ENCODE results near the gene GTPBP6.
A peak's percentile ranks its signal among the peaks of the same experiment; 100 is the strongest.
"Not testable (repeated sequence)": the region's sequence is repeated elsewhere in the genome, so short reads cannot be mapped to it uniquely, and the experiment has no call there.

GTPBP6 gene

DNA sequence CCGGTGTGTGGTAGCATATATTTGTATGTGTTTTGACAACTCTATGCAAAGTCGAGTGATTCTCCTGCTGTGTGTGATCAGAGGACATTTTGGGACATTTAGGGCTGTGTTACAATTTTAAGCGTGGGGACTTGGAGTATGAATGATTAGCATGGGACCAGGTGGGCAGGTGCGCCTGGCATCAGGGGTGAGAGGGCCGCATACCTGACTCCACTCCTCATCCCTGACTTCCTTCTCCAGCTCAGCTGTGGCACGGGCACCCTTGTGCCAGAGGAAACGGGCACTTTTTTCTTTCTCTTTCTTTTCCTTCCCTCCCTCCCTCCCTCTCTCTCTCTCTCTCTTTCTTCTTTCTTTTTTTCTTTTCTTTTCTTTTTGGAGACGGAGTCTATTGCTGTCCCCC is 53.1 kb downstream of the GTPBP6 start:
- DNase-seq (ENCODE audit: low read depth): no peak

GRCh38 chrX:264634-265455 is 53.8 kb downstream of the GTPBP6 start:
- DNase-seq (ENCODE audit: low read depth): peak; percentile 59

DNA sequence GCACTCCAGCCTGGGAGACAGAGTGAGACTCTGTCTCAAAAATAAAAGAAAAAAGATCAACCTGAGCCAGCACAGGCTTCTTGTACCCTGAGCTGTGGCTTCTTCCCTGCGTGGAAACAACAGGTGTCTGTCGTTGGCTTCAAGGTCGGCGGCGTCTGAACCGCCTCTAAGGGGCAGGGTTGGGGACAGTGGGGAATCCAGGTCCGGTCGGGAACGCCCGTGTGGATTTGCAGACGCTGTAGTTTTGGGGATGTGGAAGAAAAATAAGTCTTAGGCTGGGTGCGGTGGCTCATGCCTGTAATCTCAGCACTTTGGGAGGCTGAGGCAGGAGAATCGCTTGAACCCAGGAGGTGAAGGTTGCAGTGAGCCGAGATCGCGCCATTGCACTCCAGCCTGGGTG is 54.6 kb downstream of the GTPBP6 start:
- DNase-seq (ENCODE audit: low read depth): not testable (repeated sequence)

DNA sequence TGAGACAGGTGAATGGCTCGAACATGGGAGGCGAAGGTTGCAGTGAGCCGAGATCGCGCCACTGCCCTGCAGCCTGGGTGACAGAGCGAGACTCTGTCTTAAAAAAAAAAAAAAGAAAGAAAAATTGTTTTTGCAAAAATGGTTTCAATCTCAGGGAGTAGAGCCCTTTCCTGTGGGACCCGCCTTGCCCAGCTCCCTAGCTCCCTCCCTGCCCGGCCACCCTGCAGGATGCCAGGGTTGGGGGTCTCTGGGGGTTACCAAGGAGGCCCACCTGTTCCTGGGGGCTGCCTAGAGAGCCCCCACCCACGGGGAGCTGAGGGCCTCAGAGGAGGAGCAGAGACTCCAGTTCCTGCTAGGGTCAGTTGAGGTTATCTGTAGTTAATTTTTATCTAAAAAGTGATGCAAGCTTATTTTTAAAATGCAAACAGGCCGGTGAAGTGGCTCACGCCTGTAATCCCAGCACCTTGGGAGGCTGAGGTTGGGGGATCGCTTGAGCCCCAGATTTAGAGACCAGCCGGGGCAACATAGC is 56.2 kb downstream of the GTPBP6 start:
- DNase-seq (ENCODE audit: low read depth): no peak

- no peak for DNase-seq (ENCODE audit: low read depth)
Observed at GRCh38 chrX:261919-262352, 56.7 kb downstream of the GTPBP6 start.

GRCh38 chrX:261167-261918 is 57.3 kb downstream of the GTPBP6 start:
- peak; percentile 28 for DNase-seq (ENCODE audit: low read depth)

DNA sequence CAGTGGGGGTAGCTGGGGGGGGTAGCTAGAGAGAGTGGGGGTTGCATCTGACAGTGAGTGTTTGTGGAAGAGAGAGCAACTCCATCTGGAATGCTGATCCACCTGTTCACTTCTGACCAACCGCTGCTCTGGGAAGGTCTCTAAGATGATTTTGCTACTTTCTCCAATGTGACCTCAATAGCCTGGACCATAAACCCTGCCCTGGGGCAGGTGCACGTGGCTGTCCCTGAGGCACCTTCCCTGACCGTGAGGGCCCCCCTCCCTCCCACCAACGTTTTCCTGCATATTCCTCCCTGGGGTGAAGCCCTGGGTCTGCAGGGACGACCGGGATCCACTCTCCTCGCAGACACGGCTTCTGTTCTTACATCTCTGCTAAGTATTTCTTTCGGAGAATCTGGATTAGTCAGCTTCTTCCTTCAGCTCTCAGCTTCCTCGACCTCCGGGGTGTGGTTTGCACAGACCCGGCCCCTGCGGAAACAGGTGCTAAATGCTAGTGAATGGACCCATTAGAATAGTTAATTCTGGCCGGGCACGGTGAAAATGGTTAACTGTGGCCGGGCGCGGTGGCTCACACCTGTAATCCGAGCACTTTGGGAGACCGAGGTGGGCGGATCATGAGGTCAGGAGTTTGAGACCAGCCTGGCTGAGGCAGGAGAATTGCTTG is 58.8 kb downstream of the GTPBP6 start:
- no peak for DNase-seq (ENCODE audit: low read depth)

DNA sequence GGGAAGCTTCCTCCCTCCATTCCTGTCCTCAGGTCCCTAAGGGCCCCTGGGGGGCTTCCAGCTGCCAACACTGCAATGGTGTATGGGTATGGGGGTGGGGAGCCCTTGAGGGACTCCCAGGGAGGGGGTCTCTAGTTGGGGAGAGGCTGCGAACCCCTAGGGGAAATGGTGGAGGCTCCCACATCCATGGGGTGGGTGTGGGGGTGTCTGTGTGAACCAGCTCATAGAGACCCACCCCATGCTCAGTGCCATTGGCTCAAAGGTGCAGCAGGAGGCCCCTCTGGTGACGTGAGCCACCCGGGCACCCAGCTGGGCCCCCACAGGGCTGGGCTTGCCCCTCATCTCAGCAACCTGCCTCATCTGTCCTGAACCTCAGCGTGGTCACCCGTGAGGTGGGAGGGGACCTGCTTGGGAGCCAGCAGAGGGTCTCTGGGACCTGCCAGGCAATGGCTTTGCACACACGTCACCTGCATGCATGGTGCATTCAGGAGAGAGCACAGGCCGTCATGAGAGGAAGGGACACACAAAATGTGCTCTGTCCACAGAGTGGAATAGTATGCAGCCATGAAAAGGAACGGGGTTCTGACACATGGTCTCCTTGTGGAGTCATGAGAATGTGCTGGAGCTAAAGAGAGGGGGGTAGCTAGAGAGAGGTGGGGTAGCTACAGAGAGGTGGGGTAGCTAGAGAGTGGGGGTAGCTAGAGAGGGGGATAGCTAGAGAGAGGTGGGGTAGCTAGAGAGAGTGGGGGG is 60.1 kb downstream of the GTPBP6 start:
- DNase-seq (ENCODE audit: low read depth): no peak

GRCh38 chrX:257681-258289 is 60.8 kb downstream of the GTPBP6 start:
- no peak for DNase-seq (ENCODE audit: low read depth)

- not testable (repeated sequence) for DNase-seq (ENCODE audit: low read depth)
Observed at GRCh38 chrX:257054-257453, 61.5 kb downstream of the GTPBP6 start.

DNA sequence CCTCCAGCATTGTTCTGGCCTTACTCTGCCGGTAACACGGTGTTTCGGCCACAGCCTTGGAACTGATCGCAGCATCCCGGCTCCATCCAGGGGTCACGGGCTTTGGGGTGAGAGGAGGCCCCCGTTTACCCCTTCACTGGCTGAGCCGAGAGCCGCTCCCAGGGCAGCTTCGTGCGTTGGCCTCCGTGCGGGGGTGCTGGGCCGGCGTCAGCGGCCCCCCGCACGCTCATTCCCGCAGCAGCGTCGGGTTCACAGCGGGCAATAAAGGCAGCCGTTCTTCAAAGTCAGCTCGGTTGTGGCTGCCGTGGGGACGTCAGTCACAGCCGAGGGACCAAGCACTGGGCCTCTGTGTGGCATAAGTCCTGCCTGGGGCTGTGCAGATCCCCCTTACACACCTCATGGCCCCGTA is 62.7 kb downstream of the GTPBP6 start:
- DNase-seq (ENCODE audit: low read depth): no peak

All from iris pigment epithelial cell (primary cell).